ENCODE measurements around the gene ABCD1. TPM values are rescaled to one million over a fixed set of nuclear protein-coding genes. Genes with fewer than 3 reads are reported as not detected.

Gene ABCD1
- total and polyA plus RNA-seq, 10 of the 15 experiments (the other 5 are each of a cell fraction or from before 2014, with no cell fraction given): 0.13 to 6.5 (median 1.4) TPM

GRCh38 chrX:153714256-153714655, 10.4 kb upstream of the ABCD1 start:
- intact Hi-C loops (cut with micrococcal nuclease; ENCODE audit: unreplicated experiment) (no loop called here), in situ Hi-C loops (cut with MboI) (loop anchor here (10.0 kb wide), 1 partner anchor 109 kb away; no protein-coding TSS in a partner anchor)
- H3K4me1 ChIP-seq (ENCODE audit: control insufficient read depth, insufficient read depth, low read length): no peaks in the 10 kb centered on the region
- peaks cover 0 to 14% of the 10 kb centered on the region in 2 experiments for H3K36me3 ChIP-seq (ENCODE audit: control insufficient read depth in 2 of 2, insufficient read depth in 2 of 2, low read length in 1 of 2)
- ChIA-PET POLR2A (no interaction called here), SMC1A (ENCODE audit: uncharacterized antibody, unreplicated experiment) (no interaction called here), RAD21 (ENCODE audit: unreplicated experiment) (no interaction called here), CTCF (no interaction called here)
- no peak overlapping the region for H3K9ac ChIP-seq (ENCODE audit: control insufficient read depth, insufficient read depth, low read length)
- TF ChIP-seq CBX5 (IDR thresholded peaks at IDR 0.05; ENCODE audit: low read depth) (no peak), ETV6 (conservative IDR thresholded peaks at IDR 0.05 in 1 of 2, IDR thresholded peaks at IDR 0.05 in 1 of 2; ENCODE audit: borderline replicate concordance in 1 of 2, low read depth in 1 of 2) (no peak), SMARCA5 (IDR thresholded peaks at IDR 0.05) (no peak), MTA2 (IDR thresholded peaks at IDR 0.05; ENCODE audit: low read depth) (no peak), CREB1 (IDR thresholded peaks at IDR 0.05; ENCODE audit: low read depth) (no peak), HDAC6 (IDR thresholded peaks at IDR 0.05; ENCODE audit: unreplicated experiment) (no peak), DPF2 (IDR thresholded peaks at IDR 0.05) (no peak), PAX5 (IDR thresholded peaks at IDR 0.05; ENCODE audit: borderline replicate concordance, low read depth, low read length) (no peak), NR2C2 (IDR thresholded peaks at IDR 0.05; ENCODE audit: borderline replicate concordance, control insufficient read depth, insufficient read length, low read depth) (no peak), RELA (IDR thresholded peaks at IDR 0.05; ENCODE audit: borderline replicate concordance, partially characterized antibody) (no peak), POU2F2 (IDR thresholded peaks at IDR 0.05; ENCODE audit: borderline replicate concordance, low read depth, low read length) (no peak), ZBTB40 (IDR thresholded peaks at IDR 0.05; ENCODE audit: borderline replicate concordance) (no peak), SREBF2 (IDR thresholded peaks at IDR 0.05; ENCODE audit: low read length) (no peak)
- no peaks in the 10 kb centered on the region for H3K79me2 ChIP-seq (ENCODE audit: control insufficient read depth, insufficient read depth, low read length)
- no peak overlapping the region for H3K4me2 ChIP-seq (ENCODE audit: control insufficient read depth, insufficient read depth)
- FAIRE-seq (no peak), DNase-seq (ENCODE audit: low read depth, low spot score) (no peak), ATAC-seq (no peak)
- no TSS peak for BruUV-seq (replicated peaks)
- H4K20me1 ChIP-seq (ENCODE audit: control insufficient read depth, insufficient read depth): no peaks in the 10 kb centered on the region
- no peak overlapping the region for H2AFZ ChIP-seq (ENCODE audit: control insufficient read depth, low read depth, low read length)
- no peak overlapping the region for H3K27ac ChIP-seq (ENCODE audit: control insufficient read depth, insufficient read depth)
- no peaks in the 10 kb centered on the region for H3K9me3 ChIP-seq (replicated peaks; ENCODE audit: control insufficient read depth, insufficient read depth, low read length)
- no peaks in the 10 kb centered on the region for H3K27me3 ChIP-seq (replicated peaks in 1 of 2; ENCODE audit: control insufficient read depth in 2 of 2, insufficient read depth in 2 of 2, low read length in 1 of 2)
- H3K4me3 ChIP-seq: no peak overlapping the region
- 79% methylated on average over 3 of the region's 3 CpGs for WGBS (ENCODE audit: insufficient coverage, insufficient replicate concordance, low lambda C conversion rate, missing lambda C conversion rate)
